ENCODE results near the gene CASQ1. TPM values are rescaled to one million over a fixed set of nuclear protein-coding genes. Genes with fewer than 3 reads are reported as not detected.

CASQ1 gene
- total and polyA plus RNA-seq, 2 of the 13 experiments (the other 11 are each of a cell fraction or from before 2014, with no cell fraction given): 0.09 to 0.20 TPM

- TF ChIP-seq KAT8 (CRISPR knock-in tag; IDR thresholded peaks at IDR 0.05): no peak
- no peak for TF ChIP-seq ZNF468 (CRISPR knock-in tag; IDR thresholded peaks at IDR 0.05)
- TF ChIP-seq ZBTB46 (CRISPR knock-in tag; IDR thresholded peaks at IDR 0.05; ENCODE audit: borderline replicate concordance): no peak
Observed at GRCh38 chr1:160156361-160156760, 34.0 kb upstream of the CASQ1 start (continued).

- H3K9me3 ChIP-seq (ENCODE audit: low read length): no peaks in the 10 kb centered on the region
- 12% methylated on average over 4 of the region's 4 CpGs for WGBS (ENCODE audit: low lambda C conversion rate)
- H3K36me3 ChIP-seq (replicated peaks in 1 of 2; ENCODE audit: control insufficient read depth in 1 of 2, insufficient read depth in 2 of 2, low read length in 2 of 2): no peaks in the 10 kb centered on the region
- H3K27me3 ChIP-seq (ENCODE audit: control insufficient read depth in 1 of 2, insufficient read depth in 2 of 2, low read length in 2 of 2): no peaks in the 10 kb centered on the region; a peak in 3 of 5 replicates
- H3K4me3 ChIP-seq (replicated peaks in 1 of 3; ENCODE audit: insufficient read depth in 1 of 3, low read depth in 2 of 3, low read length in 3 of 3): no peak overlapping the region
- H3K27ac ChIP-seq (ENCODE audit: extremely low read length, insufficient read depth, low read length): no peak overlapping the region
- no peak overlapping the region for H2AFZ ChIP-seq (ENCODE audit: low read length)
- no peak overlapping the region for H3K9ac ChIP-seq (ENCODE audit: insufficient read depth, low read depth, low read length)
- no peaks in the 10 kb centered on the region for H3K79me2 ChIP-seq (ENCODE audit: insufficient read depth, low read length)
- DNase-seq (ENCODE audit: low spot score) (no peak), ATAC-seq (no peak), FAIRE-seq (no peak)
- BruUV-seq (replicated peaks): no TSS peak
- intact Hi-C loops (cut with micrococcal nuclease; ENCODE audit: unreplicated experiment): no loop called here
- ChIA-PET POLR2A (no interaction called here), CTCF (ENCODE audit: low intra/inter-chr PET ratio, low total read pairs) (no interaction called here)
- in situ Hi-C loops (cut with HindIII; ENCODE audit: extremely low pct_ligation_motif_present, low pct_unique_long_range_greater_than_20kb): no loop called here
- H4K20me1 ChIP-seq (ENCODE audit: insufficient read depth, low read length): no peaks in the 10 kb centered on the region
- no peak overlapping the region for H3K4me2 ChIP-seq (ENCODE audit: low read depth, low read length)
- H3K4me1 ChIP-seq (ENCODE audit: insufficient read depth, low read length): peaks cover 37% of the 10 kb centered on the region
- TF ChIP-seq MIXL1 (CRISPR knock-in tag; IDR thresholded peaks at IDR 0.05): no peak
- TF ChIP-seq IRF9 (CRISPR knock-in tag; IDR thresholded peaks at IDR 0.05; ENCODE audit: borderline replicate concordance): no peak
- TF ChIP-seq SSRP1 (CRISPR knock-in tag; IDR thresholded peaks at IDR 0.05): no peak
- no peak for TF ChIP-seq CEBPZ (IDR thresholded peaks at IDR 0.05; ENCODE audit: low read length)
- no peak for TF ChIP-seq ZNF501 (CRISPR knock-in tag; IDR thresholded peaks at IDR 0.05)
- no peak for TF ChIP-seq HNRNPUL1 (IDR thresholded peaks at IDR 0.05; ENCODE audit: low read depth, low read length)
- TF ChIP-seq HNF1A (IDR thresholded peaks at IDR 0.05; ENCODE audit: low read depth): no peak
- TF ChIP-seq HNF1A (CRISPR knock-in tag; IDR thresholded peaks at IDR 0.05; ENCODE audit: borderline replicate concordance): no peak
- no peak for TF ChIP-seq ZNF354B (CRISPR knock-in tag; IDR thresholded peaks at IDR 0.05)
- TF ChIP-seq ELF1 (CRISPR knock-in tag; IDR thresholded peaks at IDR 0.05): no peak
- TF ChIP-seq ZSCAN30 (CRISPR knock-in tag; IDR thresholded peaks at IDR 0.05): no peak
- no peak for TF ChIP-seq SP4 (CRISPR knock-in tag; IDR thresholded peaks at IDR 0.05)
Observed at GRCh38 chr1:160157174-160157573, 33.2 kb upstream of the CASQ1 start.

All from HepG2 (cell line).